ENCODE data around the gene SRRM3.
A peak's percentile ranks its signal among the peaks of the same experiment; 100 is the strongest.
"Not testable (repeated sequence)": the region's sequence is repeated elsewhere in the genome, so short reads cannot be mapped to it uniquely, and the experiment has no call there.

SRRM3 gene

DNA sequence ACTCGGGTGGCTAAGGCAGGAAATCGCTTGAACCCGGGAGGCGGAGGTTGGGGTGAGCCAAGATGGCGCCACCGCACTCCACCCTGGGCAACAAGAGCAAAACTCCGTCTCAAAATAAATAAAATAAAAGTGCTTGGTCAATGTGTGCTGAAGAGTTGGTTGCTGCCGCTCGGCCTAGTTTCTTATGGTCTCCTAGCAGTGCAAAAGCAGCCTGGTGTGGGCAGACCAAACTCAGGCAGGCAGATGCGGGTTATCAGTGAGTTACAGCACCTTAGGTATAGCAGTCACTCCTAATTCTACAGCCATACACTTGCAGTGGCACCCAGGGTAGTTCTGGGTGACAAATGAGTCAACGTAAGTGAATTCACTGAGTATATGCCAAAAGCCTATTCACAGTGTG is 123.4 kb downstream of the SRRM3 start:
- intact Hi-C loops (cut with DNase I): no loop called here
- DNase-seq: no peak

DNA sequence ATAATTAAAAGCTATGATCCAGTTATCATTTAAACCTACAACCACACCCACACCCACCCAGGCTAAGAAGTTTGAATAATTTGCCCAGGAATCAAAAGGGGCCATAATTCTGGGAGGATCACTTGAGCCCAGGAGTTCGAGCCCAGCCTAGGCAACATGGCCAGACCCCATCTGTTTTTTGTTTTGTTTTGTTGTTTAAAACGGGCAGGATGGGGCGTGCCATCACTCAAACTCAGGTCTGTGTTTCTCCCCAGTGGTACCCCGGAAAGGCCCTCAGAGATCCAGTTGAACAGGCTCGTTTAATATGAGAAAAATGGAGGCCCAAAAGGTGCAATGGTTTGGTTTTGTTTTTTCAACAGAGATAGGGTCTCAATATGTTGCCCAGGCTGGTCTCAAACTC is 124.1 kb downstream of the SRRM3 start:
- no peak for DNase-seq
- intact Hi-C loops (cut with DNase I): no loop called here

DNA sequence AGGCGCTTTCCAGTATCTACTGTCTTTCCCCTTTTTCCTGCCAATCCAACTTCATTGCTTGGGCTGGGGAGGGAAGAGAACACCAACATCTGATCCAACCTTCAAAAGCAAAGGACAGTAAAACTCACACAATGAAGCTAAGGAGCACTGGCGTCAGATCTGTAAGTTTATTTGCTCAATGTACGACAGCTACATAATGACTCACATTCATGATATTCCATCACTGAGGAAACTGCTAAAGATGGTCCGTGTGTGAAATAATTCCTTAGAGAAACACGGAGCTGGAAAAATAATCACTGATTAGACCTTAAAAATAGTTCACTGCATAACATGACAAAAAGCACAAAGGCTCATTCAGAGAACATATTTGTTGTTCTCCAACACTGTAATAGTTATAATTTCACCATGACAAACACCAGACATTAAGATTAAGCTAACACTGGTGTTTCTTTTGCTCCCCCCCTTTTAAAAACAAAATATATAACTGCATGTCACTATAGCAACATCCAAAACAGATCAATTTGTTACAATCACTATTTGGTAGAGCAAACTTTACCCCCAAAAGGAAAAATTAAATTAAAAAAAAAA is 125.0 kb downstream of the SRRM3 start:
- no peak for DNase-seq
- intact Hi-C loops (cut with DNase I): no loop called here

DNA sequence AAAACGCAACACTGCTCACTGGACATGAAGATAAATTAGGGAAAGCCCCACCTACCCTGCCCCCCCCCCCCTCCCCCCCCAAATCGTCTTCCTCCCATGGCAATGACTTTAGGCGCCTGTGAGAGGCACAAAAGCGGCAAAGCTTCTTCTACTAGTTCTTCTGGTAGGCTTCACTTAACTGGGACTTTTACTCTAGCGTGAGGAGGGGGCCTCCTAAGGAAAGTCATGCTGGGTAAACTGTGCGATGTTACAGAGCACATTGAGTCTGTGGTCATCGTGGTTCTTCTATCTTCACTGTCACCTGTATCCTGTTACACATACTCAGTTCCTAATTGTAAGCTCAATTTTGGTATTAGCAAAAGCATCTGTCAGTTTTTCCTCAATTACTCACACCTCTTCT is 125.9 kb downstream of the SRRM3 start:
- intact Hi-C loops (cut with DNase I): no loop called here
- DNase-seq: peak in 1 of 42 donors; percentile 4

DNA sequence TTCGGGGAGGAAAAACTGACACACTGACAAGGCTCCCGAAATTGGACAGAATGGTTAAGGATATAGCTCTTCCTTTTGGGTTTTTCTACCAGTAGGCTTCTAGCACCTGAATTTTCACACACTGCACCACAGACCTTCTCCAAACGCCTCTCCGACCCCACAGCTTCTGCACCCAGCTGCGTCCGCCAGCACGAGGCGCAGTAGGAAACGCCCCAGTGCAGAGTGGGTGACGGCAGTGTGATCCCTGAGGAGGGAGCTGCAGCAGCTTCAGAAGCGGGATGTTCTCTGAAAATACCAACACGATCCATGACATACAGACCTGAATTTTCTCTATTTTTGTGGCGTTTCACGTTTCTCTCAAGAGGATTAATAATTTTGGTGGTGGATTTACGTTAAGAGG is 126.7 kb downstream of the SRRM3 start:
- peak in 22 of 42 donors; percentile 31 to 71 (median 49) for DNase-seq
- intact Hi-C loops (cut with DNase I): no loop called here

DNA sequence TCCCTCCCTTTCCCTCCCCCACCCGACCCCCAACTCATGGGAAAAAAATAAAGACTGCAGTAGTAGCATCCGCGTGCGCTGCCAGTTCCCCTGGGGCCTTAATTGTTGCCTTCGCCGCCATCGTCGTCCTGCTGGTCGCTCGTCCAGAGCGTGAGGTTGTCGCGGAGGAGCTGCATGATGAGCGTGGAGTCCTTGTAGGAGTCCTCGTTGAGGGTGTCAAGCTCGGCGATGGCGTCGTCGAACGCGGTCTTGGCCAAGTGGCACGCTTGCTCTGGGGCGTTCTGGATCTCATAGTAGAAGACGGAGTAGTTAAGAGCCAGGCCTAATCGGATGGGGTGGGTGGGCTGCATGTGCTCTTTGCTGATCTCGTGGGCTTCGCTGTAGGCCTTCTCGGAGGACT is 127.8 kb downstream of the SRRM3 start:
- intact Hi-C loops (cut with DNase I): no loop called here
- peak in 1 of 42 donors; percentile 14 for DNase-seq

DNA sequence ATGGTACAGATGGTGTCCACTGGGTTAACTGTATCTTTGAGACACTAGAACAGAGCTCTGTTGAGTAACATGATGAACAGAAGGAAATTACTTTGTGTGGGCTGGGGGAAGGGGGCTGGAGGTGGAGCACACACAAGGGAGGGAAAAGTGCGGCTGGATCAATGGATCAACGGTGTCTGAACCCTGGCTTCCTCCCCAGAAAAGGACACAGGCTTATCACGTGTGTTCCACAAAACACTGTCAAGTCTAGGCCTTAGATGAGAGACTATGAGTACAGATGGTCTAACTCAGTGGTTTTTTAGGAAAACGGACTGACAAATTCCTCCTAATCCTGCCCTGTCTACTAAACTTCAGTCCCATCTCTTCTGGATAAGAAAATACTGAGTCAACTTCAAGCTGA is 128.6 kb downstream of the SRRM3 start:
- peak in 2 of 42 donors; percentile 17 to 20 for DNase-seq
- intact Hi-C loops (cut with DNase I): no loop called here

DNA sequence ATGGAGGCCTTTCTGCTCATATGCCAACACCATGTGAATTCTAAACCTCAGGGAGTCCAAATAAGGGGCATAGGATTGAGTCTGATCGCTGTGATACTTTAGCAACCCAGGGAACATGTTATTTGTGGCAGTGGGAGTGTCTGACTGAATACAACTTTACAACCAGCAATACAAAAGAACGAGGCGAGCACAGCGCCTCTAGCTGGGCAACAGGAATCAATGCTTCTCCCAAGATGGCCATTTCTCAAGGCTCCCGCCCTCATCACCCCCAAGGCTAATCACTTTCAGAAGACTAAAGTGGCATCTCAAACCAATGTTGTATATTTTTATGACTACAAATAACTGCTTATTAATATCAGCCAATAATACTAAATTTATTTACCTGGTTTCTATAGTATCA is 129.0 kb downstream of the SRRM3 start:
- peak in 1 of 42 donors; percentile 8 for DNase-seq
- intact Hi-C loops (cut with DNase I): no loop called here

DNA sequence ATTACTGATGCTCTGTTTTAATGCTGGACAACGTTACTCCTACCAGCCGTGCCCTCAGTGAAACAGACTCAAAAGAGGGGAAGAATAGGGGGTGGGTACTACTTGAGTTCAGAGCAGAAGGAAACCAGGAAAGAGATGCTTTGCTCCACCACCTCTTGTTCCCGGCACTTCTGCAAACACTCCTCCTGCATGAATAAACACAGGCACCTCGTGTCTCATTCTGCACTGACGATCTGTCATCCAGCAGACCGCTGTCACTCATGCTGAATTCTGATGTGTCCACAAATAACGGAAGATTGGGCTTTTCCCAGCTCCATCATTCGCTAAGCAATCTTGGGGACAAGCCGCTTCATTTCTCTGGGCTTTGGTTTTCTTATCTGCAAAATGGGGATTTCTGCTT is 130.4 kb downstream of the SRRM3 start:
- peak in 2 of 42 donors; percentile 16 to 26 for DNase-seq
- intact Hi-C loops (cut with DNase I): no loop called here

DNA sequence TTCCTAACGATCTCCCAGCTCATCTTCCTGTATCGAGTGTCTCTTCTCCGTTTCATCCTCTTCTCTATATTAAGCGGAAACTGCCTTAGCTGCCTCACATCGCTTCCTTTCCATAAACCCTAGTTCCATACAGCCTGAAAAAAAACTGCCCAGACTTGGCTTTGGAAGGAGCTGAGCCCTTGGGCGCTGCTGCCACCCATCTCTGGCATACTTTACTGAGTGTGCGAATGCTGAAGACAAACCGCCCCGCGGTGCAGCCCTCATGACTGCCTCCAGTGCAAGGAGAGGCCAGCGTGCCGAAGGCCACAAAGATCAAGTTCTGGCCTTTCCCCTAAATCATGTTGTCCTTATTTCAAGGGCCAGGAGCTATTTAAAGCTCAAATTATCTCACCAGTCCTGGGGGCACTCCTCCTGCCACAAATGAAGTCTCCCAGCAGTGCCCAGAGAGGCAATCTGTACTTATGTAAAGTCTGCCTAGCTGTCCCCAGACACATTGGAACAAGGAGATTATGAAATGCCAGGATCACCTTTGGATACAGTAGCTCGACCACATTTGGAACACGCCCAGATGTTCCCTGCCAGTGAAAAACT is 131.9 kb downstream of the SRRM3 start:
- intact Hi-C loops (cut with DNase I): no loop called here
- peak in 2 of 42 donors; percentile 16 to 28 for DNase-seq

DNA sequence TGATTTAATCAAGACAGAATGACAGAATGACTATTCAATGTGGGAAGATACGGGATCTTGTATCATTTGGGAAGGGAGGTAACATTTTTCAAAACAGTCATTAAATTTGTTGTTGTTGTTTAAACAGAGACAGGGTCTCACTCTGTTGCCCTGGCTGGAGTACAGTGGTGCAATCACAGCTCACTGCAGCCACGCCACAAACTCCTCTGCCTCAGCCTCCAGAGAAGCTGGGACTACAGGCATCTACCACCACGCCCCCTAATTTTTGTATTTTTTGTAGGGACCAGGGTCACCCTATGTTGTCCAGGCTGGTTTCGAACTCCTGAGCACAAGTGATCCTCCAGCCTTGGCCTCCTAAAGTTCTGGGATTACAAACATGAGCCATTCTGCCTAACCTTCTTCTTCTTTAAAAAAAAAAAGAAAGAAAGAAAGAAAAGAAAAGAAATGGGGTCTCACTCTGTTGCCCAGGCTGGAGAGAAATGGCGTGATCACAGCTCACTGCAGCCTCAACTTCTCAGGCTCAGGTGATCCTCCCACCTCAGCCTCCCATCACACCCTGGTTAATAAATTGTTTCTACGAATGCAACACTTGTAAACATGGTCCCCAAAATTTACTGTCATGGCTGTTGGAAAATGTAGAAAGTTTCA is 132.7 kb downstream of the SRRM3 start:
- intact Hi-C loops (cut with DNase I): no loop called here
- peak in 2 of 42 donors; percentile 5 to 12 for DNase-seq

DNA sequence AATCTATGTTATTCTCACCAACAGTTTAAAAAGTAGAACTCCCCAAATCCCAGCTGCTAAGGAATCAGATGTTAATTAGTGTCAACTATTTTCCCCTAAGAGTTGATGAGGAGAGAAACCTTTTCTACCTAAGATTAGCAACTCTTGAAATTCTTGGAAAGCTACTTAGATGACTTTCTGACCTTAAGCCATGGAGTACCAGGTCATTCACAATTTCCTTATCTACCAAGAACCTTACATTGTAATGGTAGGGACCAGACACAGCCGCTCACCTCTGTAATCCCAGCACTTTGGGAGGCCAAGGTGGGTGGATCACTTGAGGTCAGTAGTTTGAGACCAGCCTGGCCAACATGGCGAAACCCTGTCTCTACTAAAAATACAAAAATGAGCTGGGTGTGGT is 133.7 kb downstream of the SRRM3 start:
- peak in 2 of 42 donors; percentile 3 to 6 for DNase-seq
- intact Hi-C loops (cut with DNase I): not testable (repeated sequence)

DNA sequence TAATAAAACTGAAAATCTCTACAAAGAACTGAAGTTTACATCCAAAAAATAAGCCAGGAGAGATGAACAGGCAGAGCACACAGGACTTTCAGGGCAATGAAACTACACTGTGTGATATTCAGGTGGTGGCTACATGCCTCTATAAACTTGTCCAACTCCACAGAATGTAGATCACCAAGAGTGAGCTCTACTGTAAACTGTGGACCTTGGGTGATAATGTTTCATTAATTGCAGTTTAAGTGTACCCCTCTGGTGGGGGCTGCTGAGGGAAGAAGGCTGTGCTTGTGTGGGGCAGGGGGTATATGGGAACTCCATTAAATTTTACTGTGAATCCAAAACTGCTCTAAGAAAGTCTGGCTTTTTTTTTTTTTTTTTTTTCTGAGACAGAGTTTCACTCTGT is 134.4 kb downstream of the SRRM3 start:
- intact Hi-C loops (cut with DNase I): no loop called here
- DNase-seq: peak in 2 of 42 donors; percentile 2 to 5
